ENCODE data around the gene TBC1D17.
A peak's percentile ranks its signal among the peaks of the same experiment; 100 is the strongest.

TBC1D17 gene

DNA sequence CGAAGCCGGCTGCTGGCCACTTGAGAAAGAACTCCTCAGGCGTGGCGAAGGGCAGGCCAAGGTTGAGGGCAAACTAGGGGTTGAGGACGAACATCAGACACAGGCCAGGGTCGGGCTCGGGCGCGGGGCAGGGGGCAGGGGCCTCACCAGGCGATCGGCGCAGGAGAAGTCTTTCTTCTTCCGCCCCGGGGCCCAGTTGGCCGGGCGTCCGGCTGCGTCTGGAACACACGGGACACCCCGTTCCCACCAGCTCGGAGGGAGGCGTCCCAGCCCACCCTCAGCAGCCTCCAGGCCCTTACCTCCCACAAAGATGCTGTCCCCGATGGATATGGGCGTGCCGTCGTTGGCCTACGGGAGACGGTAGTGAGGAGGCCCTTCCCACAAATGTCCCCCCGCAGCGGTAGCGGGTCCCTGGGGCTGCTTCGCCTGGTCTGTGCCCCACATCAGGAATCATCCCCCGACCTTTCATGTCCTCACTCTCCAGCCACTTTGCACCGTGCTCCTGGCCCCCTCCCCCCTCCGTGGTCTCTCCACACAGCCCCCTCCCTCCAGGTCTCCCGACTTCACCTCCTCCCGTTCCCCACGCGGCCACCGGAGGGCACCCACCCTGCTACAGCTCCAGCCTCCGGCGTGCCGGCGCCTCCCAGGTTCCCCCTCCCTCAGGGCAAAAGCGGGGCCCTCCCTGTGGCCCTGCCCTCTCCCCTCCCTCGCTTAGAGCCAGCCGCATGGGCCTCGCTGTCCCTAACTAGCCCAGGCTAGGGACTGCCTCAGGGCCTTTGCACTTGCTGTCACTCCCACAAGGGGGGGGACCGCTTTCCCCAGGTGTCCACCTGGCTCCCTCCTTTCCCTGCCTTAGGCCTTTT, 14.9 kb upstream of the TBC1D17 start:
- DNase-seq, result no peak

DNA sequence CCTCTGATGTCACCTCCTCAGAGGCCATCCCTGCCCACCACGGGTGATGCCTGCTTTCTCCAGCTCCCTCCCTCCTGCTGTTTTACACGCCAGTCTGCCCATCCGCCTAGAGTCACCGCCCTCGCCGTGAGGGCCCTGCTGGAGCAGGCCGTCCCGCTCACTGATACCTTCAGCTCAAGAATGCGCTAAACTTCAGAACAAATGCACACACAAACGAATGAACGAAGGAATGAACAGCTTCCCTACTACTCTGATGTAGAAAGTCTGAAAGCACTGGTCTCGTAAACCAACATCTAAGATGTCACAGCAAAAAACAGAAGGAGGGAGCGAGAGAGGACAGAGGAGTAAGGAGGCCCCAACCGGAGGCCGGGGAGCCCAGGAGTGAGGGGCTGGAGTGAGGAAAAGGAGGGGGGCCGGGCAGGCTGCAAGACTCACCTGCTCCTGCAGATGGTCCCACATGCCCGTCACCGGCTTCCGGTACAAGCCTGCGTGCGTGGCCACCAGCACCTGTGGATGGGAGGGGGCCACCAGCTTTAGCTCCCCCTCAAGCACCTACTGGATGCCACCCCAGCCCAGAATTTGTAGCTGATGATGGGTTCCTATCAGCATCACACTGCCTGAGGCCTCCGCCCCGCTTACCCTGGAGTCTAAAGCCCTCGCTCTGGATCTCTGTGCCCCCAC, 14.1 kb upstream of the TBC1D17 start:
- DNase-seq, result no peak

DNA sequence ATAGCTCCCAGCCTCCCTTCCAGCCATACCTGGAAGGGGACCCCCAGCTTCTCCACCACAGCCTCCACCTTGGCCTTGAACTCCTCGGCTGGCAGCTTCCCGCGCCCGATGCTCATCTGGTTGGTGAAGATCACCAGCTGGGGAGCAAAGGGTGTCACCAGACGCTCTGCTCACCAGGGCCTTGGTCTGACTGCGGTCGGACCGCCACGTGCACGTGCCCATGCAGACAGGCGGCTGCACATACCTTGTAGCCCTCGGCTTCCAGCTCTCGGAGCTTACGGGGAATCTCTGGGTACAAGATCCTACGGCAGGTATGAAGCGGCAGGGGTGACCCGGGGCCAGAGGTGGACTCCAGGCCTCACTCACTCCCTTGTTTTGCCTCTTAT, 13.6 kb upstream of the TBC1D17 start:
- no peak for DNase-seq

DNA sequence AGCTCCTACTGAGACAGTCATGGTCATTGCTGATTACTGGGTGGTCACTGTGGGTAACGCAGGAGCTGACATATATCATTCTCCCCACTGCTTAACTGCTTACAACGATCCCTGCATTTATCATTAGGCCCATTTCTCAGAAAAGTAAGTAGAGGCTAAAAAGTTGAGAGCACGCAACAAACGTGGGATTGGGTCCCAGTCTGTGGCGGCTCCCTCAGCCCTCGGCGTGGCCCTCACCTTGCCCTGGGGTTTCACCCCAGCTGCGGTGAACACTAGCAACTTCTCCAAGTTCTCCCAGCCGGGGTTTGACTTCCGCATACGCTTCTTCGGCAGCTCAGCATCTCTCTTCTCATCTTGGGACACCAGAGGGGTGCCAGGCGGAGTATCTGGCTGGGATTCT, 12.6 kb upstream of the TBC1D17 start:
- DNase-seq, result no peak

DNA sequence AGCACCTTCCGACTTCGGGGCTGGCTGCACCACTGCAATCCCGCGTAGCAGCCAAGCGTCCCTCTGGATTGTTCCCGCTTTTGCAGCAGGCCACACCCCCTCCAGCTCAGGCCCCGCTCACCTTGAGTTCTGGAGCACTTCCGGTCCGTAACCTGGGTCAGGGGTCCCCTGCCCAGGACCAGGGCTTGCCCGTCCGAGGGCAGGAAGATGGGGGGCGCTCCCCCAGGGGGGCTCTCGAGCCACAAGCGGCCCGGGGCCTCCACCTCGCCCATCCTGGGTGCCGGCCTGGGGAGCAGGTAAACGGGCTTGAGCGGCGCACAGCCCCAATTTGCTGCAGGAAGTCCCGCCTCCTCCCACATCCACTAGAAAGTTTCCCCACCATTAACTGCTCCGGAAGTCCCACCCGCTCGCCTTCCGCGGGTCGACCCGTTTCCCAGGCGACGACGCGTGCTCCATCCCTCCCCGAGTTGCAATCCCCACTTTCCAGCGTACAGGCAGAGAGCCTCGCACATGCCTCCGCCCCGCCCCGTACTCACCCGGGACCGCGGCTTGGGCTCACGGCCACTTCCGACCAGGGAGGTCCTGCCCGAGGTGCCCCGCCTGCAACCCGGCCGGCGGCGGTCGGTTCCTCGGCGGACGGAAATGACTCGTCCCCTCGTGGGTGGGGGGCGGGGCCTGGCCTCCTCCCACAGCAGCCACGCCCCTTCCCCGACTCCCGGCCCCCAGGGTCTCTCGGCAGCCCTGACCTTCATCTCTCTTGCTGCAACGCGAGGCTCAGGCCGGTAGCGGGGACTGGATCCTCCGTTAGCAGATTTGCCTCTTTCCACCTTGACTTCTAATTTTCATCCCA, 10.3 kb upstream of the TBC1D17 start, which contains the start of gene PNKP:
TSS of gene PNKP (minus strand) at position 644 of the 850 bp plus-strand sequence. CDS start at position 272, 372 bp downstream.
- DNase-seq, result peak; percentile 96

DNA sequence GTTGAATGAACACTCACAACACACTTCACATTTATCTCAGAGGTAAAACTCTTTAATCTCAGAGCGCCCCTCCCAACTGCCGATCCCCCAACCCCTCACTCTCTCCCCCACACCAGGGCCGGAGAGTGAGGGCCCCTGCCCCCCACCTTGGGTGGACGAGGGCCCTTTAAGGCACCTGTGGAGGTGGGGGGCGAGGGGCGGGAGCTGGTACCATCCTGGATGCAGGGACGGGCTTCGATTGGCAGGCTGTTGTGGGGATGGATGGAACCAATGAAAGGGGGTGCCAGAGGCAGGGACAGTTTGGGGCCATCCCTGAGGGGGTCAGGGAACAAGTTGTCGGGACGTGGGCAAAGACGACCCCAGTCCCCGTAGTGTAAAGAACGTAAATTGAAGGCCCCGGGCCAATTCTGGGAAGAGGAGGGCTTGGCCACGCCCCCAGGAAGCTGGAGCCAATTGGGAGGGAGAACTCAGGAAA, 8.5 kb upstream of the TBC1D17 start:
- peak; percentile 91 for DNase-seq

DNA sequence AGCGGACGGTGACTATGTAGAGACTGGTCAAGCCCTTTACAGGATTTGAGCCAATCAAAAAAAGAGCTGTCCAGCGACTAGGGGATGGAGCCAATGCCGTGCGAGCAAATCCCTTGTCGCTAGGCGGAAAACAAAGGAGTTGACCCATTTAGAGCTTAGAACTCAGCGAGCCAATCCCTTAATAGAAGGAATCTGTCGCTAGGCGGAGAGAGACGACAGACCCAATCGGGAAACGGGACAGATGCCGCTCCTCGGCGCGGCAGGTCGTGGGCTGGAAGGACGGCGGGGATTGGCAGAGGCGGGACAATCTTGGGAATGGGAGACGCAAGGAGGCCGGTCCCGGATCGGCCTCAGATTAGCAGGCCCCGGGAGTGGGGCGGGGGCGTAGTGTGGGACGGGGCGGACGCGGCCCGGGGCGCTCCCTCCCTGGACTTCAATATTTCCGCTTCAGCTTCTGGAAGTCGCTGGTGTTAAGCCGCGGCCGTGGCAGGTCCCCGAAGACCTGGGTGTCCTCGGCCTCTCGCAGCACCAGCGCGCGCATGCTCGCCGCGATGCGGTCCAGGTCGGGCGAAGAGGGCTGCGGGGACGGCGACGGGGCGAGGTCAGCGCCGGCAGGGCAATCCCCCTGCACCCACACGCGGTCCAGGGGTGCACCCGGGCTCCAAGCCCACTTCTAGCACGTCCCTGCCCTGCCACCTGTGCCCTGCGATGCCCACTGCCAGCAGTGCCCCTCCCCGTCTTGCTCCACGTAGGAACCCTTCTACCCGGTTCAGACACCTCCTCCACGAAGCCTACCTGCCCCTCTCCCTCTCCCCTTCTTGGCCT, 7.8 kb upstream of the TBC1D17 start:
- DNase-seq, result peak; percentile 96

DNA sequence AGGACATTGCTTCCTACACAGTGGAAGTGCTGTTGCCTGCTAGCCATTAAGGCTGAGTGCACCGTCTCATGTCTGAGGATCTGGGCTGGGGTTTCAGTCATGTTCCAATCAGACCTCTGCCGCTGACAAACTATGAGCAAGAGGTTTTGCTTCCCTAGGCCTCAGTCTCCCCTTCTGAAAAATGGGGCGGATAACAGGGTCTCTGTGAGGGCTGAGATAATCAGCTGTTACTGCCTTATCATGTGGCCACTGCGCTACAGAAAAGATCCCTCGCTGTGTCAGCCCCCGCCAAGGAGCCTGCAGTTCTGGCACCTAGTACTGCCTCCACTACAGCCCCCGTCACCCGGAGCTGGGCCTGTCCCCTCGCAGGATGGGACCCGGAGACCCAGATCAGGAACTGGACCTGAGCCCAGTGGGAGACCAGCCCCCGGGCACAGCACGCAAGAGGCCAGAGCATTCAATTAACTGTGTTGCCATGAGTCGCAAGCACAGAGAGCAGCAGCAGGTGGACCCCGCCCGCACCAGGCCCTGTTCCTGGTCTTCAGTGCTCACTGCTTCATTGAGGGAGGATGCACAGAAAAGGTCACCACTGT, 7.1 kb upstream of the TBC1D17 start:
- DNase-seq, result no peak

DNA sequence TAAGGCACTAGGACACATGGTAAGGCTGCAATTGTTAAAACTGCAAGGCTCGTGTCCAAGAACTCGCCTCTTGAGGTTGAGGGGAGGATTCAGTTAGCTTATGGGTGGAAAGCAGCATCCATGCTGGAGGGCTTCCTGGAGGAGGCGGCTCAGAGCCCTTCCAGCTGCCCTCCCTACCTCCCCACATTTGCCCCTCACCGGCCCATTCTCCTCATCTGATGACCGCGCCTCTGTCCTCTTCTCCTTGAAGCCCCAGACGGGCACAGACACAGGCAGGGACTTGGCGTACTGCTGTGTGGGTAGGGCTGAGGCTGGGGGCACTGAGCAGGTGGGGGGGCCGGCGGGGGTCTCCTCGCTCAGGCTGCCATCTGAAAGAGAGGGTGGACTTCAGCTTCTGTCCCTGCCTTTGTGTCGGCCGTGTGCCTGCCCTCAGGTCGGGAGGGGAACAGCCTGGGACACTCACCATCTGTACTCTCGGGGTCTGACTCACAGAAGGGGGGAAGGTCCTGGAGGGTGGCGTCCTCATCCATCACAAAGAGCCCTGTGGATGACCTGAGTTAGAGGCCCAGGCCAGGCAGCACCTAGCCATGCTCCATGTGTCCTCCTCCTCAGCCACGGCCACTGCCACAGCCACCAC, 6.0 kb upstream of the TBC1D17 start:
- DNase-seq, result no peak

DNA sequence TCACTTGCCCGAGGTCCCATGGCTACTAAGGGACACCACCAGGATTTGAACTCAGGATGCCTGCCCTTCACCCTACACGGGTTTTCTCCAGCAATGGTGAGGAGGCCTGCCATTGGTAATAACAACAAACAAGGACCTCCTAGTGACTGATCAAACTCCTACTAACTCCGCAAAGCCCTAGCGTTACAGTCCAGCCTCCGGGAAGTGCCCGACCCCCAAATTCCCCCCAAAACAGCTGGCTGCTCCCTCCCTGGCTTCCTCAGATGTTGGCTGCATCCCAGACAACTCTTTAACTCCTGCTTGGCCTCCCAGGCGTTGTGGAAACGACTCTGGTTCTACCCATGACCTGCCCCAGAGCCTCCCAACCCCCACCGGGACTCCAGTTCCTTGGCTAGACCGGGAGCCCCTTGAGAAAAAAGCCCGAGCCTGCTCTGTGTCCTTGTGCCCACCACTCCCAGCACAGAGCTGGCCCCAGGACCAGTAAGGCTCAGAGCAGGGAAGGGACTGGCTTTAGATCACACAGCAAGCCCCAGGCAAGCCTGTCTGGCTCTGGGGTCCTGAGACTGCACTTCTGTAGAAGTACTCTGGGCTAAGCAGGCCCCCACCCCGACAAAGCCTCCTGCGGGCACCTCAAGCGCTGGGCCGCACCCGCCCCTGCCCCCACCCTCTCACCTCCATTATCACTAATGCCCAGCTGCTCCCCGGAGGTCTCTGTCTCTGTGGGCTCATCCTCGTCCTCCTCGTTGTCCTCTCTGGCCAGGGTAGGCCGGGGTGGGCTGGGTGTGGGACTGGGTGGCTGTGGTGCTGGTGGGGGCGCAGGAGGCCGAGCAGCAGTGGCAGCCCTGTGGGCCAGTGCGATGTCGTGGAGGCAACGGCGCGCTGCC, 5.0 kb upstream of the TBC1D17 start:
- DNase-seq, result no peak

DNA sequence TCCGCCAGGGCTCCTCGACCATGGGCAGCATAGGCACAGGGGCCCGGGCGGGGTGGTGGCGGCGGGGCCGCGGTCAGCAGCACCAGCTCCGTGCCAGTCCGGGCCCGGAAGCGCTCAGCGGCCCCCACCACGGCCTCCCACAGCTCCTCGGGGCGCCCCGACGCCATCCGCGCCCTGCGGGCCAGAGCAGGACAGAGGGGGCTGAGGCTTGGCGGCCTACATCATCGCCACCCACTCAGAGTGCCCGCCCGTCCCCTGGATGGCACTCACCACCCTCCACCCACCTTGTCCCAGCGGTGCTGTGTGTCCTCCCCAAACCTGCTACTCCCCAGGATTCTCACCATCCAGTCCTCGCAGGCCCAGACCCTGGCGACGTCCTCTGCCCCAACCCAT, 4.4 kb upstream of the TBC1D17 start:
- DNase-seq, result no peak

DNA sequence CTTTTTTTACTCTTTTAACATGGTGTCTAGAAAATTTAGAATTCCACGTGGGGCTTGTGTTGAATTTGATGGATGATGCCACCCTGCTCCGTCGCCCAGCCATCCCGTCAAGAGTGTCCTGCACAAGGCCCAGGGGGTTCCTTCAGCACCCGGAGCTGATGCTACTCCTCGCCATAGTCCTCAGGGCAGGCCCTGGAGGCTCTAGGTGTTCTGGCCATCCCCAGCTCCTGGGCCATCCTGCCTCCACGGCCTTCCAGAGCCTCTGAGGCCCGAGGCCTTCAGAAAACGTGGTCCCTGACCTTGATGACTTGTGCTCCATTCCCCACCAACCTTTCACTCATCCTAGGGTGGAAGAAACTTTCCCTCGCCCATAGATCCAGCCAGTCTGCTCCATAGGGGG, 3.7 kb upstream of the TBC1D17 start:
- DNase-seq, result no peak

DNA sequence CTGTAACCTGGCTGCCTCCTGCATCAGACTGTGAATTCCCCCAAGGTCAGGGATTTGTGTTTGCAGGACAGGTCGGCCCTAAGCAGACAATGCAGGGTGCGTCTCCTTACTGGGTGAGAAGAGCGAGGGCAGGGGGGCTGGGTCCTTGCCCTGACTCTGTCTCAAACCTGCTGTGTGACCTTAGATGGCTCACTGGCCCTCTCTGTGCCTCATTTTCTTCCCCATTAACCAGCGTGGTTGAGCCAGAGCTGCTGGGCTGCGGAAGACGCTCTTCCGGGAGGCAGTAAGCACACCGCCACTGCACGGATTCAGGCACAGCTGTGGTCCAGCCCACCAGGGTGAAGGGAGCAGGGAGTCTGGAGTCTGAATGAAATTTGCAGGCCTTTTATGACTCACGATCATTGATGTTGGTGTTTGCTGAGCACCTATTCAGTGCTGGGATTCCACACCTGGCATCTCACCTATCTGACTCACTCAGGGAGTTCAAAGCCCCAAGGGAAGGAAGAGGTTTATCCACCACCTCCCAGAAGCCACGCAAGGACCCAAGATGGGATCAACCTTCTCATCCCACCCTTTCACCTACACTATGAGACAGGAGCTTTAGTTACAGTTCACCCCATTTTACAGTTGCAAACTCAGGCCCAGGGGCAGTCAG, 2.9 kb upstream of the TBC1D17 start:
- no peak for DNase-seq

DNA sequence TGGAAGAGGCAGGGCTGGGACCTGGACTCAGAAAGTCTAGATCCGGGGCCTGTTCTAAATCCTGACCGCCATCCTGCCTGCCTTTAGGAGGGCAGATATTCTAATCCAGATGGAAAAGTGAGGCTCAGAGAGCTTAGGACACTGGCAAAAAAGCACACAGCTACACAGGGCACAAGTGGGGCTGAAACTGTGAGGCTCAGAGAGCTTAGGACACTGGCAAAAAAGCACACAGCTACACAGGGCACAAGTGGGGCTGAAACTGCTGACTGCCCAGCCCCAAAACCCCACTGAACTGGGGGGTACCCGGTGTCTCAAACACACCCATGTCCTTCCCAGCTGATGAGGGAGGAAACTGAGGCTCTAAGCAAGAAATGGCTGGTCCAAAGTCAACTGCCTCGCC, 2.3 kb upstream of the TBC1D17 start:
- DNase-seq, result no peak

DNA sequence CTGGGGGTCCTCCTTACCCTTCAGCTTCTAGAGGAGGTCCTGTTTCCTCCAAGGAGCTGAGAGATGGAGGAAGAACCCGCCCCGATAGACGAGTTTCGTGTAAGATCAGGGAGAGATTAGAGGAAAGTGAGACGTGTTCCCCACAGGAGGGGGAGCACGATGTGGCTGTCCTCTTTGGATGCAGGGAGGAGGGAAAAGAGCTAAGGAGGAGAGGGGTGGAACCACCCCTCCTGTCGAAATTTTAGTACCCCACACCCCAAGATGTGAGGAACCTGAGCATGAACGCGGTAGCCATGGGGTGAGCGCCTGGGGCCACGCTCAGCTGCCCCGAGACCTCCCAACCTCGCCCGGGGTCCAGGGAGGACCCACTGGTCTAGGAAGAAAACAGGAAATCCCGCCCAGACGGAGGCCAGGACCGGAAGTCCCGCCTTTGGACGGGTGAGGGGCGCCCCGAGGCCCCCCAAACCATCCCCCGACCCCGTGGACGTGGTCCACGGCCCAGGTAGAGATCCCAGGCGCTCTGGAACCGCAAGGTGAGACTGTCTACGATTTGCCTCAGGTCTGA, 1.6 kb upstream of the TBC1D17 start:
- peak; percentile 86 for DNase-seq

DNA sequence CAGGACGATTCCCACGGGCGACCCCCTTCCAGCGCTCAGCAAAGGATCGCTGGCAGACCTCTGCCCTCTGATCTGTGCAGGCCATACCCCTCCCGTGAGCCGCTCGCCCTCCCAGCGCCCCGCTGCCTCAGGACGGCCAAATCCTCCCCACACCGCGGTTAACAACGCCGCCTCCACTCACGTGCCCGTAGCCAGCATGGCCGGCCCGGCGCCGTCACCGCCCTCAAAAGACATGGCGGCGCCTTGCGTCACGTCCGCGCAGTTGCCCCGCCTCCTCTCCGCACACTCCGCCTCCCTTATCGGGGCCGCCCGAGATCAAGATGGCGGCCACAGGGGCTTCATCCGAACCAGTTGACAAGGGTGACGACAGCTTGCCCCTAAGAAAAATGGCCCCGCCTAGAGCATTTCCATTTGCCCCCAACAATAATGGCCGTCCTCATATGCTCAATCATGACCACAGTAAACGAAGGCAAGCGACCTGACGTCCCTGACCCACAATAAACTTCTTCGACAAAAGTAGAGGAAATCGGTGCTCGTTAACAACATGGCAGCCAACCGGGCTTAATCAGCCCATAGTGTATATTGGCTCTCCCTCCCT, 981 bp upstream of the TBC1D17 start:
- peak; percentile 98 for DNase-seq

DNA sequence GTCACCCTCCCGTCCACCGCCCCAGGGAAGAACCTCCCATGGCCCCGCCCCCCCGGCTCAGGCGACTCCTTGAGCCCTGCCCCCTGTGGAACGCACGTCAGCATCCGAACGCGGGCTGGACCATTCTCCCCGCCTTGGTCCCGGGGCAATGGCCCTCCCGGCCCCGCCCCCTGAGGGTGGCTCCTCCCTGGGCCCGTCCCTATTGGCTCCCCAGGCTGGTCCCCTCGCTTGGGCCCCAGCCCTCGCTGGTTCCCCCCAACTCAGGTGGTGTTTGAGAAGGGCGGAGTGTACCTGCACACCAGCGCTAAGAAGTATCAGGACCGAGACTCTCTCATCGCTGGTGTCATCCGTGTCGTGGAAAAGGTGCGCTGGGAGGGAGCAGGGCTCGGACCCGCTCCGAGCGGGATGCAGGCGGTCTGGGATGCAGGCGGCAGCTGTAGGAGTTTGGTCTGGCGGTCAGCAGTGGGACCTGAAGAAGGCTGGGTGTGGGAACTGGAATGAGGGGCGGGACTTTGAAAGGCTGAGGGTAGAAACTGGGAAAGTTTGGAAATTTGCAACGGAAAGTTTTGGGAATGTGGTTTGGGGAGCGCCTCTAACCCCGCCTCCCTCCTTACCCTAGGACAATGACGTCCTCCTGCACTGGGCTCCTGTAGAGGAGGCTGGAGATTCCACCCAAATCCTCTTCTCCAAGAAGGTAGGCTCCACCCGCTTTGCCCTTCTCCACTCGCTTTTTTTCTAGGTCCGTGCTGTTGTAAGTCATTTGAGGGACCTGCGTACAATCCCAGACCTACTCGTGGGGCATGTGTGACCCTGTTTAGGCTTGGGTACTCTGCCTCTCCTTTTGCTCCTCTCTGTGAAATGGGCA, 609 bp downstream of the TBC1D17 start:
- DNase-seq, result no peak

DNA sequence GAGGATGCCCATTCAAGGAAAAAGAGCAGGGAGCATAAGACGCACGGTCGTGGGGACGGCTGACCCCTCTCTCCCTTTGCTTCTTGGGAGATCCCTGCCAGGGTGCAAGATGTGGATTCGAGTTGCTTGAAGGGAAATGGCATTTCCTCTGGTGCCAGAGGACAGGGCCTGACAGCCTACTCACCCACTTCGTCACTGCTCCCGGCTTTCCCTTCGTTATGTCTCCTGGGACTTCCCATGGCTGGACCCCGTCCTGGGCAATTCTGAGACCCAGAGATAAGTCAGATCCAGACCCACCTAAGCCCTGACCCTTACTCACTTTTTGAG, 1.2 kb downstream of the TBC1D17 start:
- no peak for DNase-seq
